CD4-positive, CD25-positive, alpha-beta regulatory T cell (primary cell): ENCODE measurements around the gene PKD1. TPM values are rescaled to one million over a fixed set of nuclear protein-coding genes. Genes with fewer than 3 reads are reported as not detected.

ENCODE experiments used
- ATAC-seq, 2 donors: fragments of 150-1000 bp; cut with Tn5 transposase; one replicate each; pipeline ENCODE4 v1.10.0; 2021; ENCODE audit warnings: low read depth in 2 of 2, moderate number of reproducible peaks in 2 of 2, moderate library complexity in 1 of 2
- DNase-seq, 3 donors: peaks; one replicate each; pipeline versions ENCODE4 v3.0.0 to v3.0.0-alpha.2; 2012 to 2022; ENCODE audit warnings: mixed read lengths in 1 of 3
- H3K27ac ChIP-seq: one replicate; pipeline ENCODE4 v1.7.0; 2013; ENCODE audit warnings: mild to moderate bottlenecking, low read length; ENCODE audit not compliant: insufficient read depth, poor library complexity, severe bottlenecking
- H3K27me3 ChIP-seq: one replicate; pipeline ENCODE4 v1.7.0; 2013; ENCODE audit warnings: low read length; ENCODE audit not compliant: control insufficient read depth, insufficient read depth
- H3K36me3 ChIP-seq: one replicate; pipeline ENCODE4 v1.7.0; 2013; ENCODE audit warnings: mild to moderate bottlenecking, low read length, moderate library complexity; ENCODE audit not compliant: control insufficient read depth, insufficient read depth
- H3K4me1 ChIP-seq: 2 replicates; pipeline ENCODE4 v1.7.0; 2013; ENCODE audit warnings: mild to moderate bottlenecking, low read length; ENCODE audit not compliant: insufficient read depth, control insufficient read depth, poor library complexity, severe bottlenecking
- H3K4me3 ChIP-seq: one replicate; pipeline ENCODE4 v1.7.0; 2013; ENCODE audit warnings: low read depth, mild to moderate bottlenecking, low read length, moderate library complexity
- H3K9me3 ChIP-seq, 2 experiments: 1 replicate in 1 of 2; 2 replicates in 1 of 2; pipeline ENCODE4 v1.7.0; 2013; ENCODE audit warnings: low read length in 2 of 2, mild to moderate bottlenecking in 1 of 2, moderate library complexity in 1 of 2; ENCODE audit not compliant: control insufficient read depth in 2 of 2
- H3K27ac Mint-ChIP-seq, 3 donors: one replicate each; pipeline ENCODE4 v1.8.0; 2020 to 2022; ENCODE audit warnings: mild to moderate bottlenecking in 3 of 3, mixed read lengths in 3 of 3, moderate library complexity in 2 of 3
- H3K27me3 Mint-ChIP-seq: one replicate; pipeline ENCODE4 v1.8.0; 2022; ENCODE audit warnings: mild to moderate bottlenecking, mixed read lengths
- H3K36me3 Mint-ChIP-seq: one replicate; pipeline ENCODE4 v1.8.0; 2020; ENCODE audit warnings: mixed read lengths
- H3K4me1 Mint-ChIP-seq, 4 donors: one replicate each; pipeline ENCODE4 v1.8.0; 2020 to 2022; ENCODE audit warnings: mixed read lengths in 4 of 4, mild to moderate bottlenecking in 1 of 4
- H3K4me3 Mint-ChIP-seq, 4 donors: one replicate each; pipeline ENCODE4 v1.8.0; 2020 to 2022; ENCODE audit warnings: mild to moderate bottlenecking in 4 of 4, mixed read lengths in 4 of 4, moderate library complexity in 3 of 4
- H3K9me3 Mint-ChIP-seq, 7 donors: one replicate each; pipeline ENCODE4 v1.8.0; 2020 to 2022; ENCODE audit warnings: mixed read lengths in 7 of 7, mild to moderate bottlenecking in 3 of 7, moderate library complexity in 2 of 7
- polyA plus RNA-seq, 4 donors: library from polyadenylated mRNA; unstranded; fragments of 300-500 nt; fragmentation: Illumina TruSeq; gene quantifications; one replicate each; pipeline ENCODE4 v1.2.3, GENCODE V29; 2021
- total RNA-seq: library from RNA; stranded (reverse); gene quantifications from one replicate; pipeline ENCODE4 v1.2.3, GENCODE V29; 2022

Gene PKD1
- total and polyA plus RNA-seq, 5 donors from 2014 or later: 1.4 to 86.1 (median 2.8) TPM

- Mint-ChIP-seq H3K4me3 (no peak overlapping the region), H3K27ac (no peak overlapping the region), H3K36me3 (peaks cover 4% of the 10 kb centered on the region), H3K9me3 (no peaks in the 10 kb centered on the region), H3K4me1 (no peaks in the 10 kb centered on the region), H3K27me3 (no peaks in the 10 kb centered on the region)
- Histone ChIP-seq H3K9me3 (no peaks in the 10 kb centered on the region), H3K27ac (no peak overlapping the region), H3K27me3 (no peaks in the 10 kb centered on the region), H3K4me1 (no peaks in the 10 kb centered on the region), H3K4me3 (no peak overlapping the region), H3K36me3 (peaks cover 22% of the 10 kb centered on the region)
- DNase-seq (no peak), ATAC-seq (no peak)
These were observed 51.6 kb downstream of the PKD1 start for GRCh38 chr16:2083876-2084780.

GRCh38 chr16:2083409-2083808, 52.3 kb downstream of the PKD1 start:
- Mint-ChIP-seq H3K4me1 (no peaks in the 10 kb centered on the region), H3K9me3 (no peaks in the 10 kb centered on the region), H3K4me3 (no peak overlapping the region), H3K36me3 (peaks cover 4% of the 10 kb centered on the region), H3K27ac (no peak overlapping the region), H3K27me3 (no peaks in the 10 kb centered on the region)
- no peaks in the 10 kb centered on the region for H3K9me3 ChIP-seq
- H3K4me1 ChIP-seq: no peaks in the 10 kb centered on the region
- H3K36me3 ChIP-seq: peaks cover 17% of the 10 kb centered on the region
- ATAC-seq: no peak
- H3K27ac ChIP-seq: no peak overlapping the region
- H3K4me3 ChIP-seq: no peak overlapping the region
- DNase-seq: no peak
- no peaks in the 10 kb centered on the region for H3K27me3 ChIP-seq

GRCh38 chr16:2082983-2083364, 52.7 kb downstream of the PKD1 start:
- H3K4me1 Mint-ChIP-seq: no peaks in the 10 kb centered on the region
- peaks cover 4% of the 10 kb centered on the region for H3K36me3 Mint-ChIP-seq
- H3K9me3 Mint-ChIP-seq: no peaks in the 10 kb centered on the region
- H3K4me3 Mint-ChIP-seq: no peak overlapping the region
- no peak overlapping the region for H3K27ac ChIP-seq
- no peaks in the 10 kb centered on the region for H3K27me3 ChIP-seq
- ATAC-seq (no peak), DNase-seq (no peak)
- H3K27me3 Mint-ChIP-seq: no peaks in the 10 kb centered on the region
- H3K4me1 ChIP-seq: no peaks in the 10 kb centered on the region
- no peaks in the 10 kb centered on the region for H3K9me3 ChIP-seq
- H3K27ac Mint-ChIP-seq: no peak overlapping the region
- H3K36me3 ChIP-seq: peaks cover 17% of the 10 kb centered on the region
- no peak overlapping the region for H3K4me3 ChIP-seq

DNA sequence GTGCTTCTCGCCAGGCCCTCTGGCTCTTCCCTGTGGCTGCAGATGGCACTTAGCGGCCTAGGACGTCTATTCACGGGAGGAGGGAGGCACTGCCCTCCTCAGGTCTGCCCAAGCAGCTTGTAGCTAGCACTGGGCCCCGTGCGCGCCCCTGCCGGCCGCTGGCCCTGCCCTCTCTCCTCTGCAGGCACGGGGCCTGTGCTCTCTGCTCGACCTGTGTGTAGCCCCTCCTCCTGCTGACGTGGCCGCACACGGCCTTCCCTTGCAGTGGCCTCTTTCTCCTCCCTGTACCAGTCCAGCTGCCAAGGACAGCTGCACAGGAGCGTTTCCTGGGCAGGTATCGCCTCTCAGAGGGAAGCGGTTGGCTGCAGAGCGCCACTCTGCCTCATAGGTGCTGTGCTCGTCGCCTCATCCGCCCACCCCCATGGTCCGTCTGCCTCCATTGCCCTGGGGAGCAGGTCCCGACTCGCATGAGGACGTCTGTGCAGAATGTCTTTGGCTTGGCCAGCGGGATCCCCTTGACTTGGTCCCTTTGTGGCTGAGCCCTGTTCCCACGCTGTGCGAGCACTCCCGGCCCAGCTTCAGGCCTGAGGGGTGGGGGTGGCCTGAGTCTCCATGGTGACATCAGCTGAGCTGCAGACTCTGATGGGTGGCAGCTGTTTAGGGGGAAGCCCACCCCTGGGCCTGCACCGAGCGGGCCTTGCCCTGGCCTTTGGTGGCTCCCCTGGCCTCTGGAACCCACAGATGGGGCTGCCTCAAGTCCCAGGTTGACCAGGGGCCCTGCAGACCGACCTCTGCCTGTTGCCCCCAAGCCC, 53.3 kb downstream of the PKD1 start:
- Mint-ChIP-seq H3K9me3 (no peaks in the 10 kb centered on the region), H3K27me3 (no peaks in the 10 kb centered on the region), H3K4me1 (no peaks in the 10 kb centered on the region), H3K4me3 (no peak overlapping the region), H3K27ac (no peak overlapping the region), H3K36me3 (peaks cover 4% of the 10 kb centered on the region)
- Histone ChIP-seq H3K9me3 (no peaks in the 10 kb centered on the region), H3K36me3 (peaks cover 17% of the 10 kb centered on the region), H3K27me3 (no peaks in the 10 kb centered on the region), H3K4me3 (no peak overlapping the region), H3K27ac (no peak overlapping the region), H3K4me1 (no peaks in the 10 kb centered on the region)
- DNase-seq (no peak), ATAC-seq (no peak)

DNA sequence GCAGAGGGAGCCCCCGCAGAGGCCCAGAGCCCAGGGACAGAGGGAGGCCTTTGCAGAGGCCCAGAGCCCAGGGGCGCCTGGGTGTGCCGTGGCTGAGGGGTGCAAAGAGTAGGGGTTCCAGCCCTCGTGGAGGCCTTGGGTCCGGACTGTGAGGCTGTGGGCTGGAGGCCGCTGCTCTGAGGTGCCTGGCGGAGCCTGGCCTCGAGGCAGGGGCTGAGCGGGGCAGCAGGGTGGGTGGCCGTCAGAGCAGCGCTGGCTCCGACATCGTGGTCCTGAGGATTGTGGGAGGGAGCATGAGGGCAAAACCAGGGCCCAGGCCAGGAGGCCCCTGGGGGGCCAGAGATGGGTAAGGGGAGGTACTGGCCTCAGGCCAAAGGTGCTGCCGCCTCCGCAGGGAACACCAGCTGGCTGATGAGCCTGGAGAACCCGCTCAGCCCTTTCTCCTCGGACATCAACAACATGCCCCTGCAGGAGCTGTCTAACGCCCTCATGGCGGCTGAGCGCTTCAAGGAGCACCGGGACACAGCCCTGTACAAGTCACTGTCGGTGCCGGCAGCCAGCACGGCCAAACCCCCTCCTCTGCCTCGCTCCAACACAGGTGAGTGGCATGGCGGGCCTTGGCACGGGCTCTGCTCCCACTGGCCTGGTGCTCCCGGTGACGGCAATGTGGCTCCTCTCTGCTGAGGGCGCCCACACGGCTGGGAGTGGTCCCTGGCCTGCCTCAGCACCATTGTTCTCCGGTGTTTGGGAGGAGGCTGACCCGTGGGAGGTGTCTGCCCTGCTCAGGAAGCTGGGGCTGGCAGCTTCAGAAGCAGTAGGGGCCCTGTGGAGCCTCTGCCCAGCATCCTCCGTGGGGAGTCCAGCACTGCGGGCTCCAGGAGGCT, 54.3 kb downstream of the PKD1 start:
- no peaks in the 10 kb centered on the region for H3K4me1 Mint-ChIP-seq
- no peak overlapping the region for H3K27ac ChIP-seq
- no peak overlapping the region for H3K4me3 Mint-ChIP-seq
- peaks cover 14% of the 10 kb centered on the region for H3K36me3 ChIP-seq
- H3K27ac Mint-ChIP-seq: no peak overlapping the region
- peaks cover 4% of the 10 kb centered on the region for H3K36me3 Mint-ChIP-seq
- ATAC-seq: no peak
- DNase-seq: no peak
- H3K9me3 ChIP-seq: no peaks in the 10 kb centered on the region
- no peaks in the 10 kb centered on the region for H3K9me3 Mint-ChIP-seq
- no peaks in the 10 kb centered on the region for H3K4me1 ChIP-seq
- no peak overlapping the region for H3K4me3 ChIP-seq
- no peaks in the 10 kb centered on the region for H3K27me3 ChIP-seq
- no peaks in the 10 kb centered on the region for H3K27me3 Mint-ChIP-seq

GRCh38 chr16:2079991-2080390, 55.7 kb downstream of the PKD1 start:
- H3K4me1 ChIP-seq: no peaks in the 10 kb centered on the region
- DNase-seq: no peak
- Mint-ChIP-seq H3K27ac (no peak overlapping the region), H3K4me1 (no peaks in the 10 kb centered on the region), H3K9me3 (peaks cover 0 to 2% (median 0%) of the 10 kb centered on the region in 7 donors), H3K36me3 (peaks cover 4% of the 10 kb centered on the region), H3K4me3 (no peak overlapping the region), H3K27me3 (no peaks in the 10 kb centered on the region)
- no peak overlapping the region for H3K27ac ChIP-seq
- H3K9me3 ChIP-seq: no peaks in the 10 kb centered on the region
- H3K4me3 ChIP-seq: no peak overlapping the region
- H3K36me3 ChIP-seq: peaks cover 15% of the 10 kb centered on the region
- no peak for ATAC-seq
- H3K27me3 ChIP-seq: no peaks in the 10 kb centered on the region

DNA sequence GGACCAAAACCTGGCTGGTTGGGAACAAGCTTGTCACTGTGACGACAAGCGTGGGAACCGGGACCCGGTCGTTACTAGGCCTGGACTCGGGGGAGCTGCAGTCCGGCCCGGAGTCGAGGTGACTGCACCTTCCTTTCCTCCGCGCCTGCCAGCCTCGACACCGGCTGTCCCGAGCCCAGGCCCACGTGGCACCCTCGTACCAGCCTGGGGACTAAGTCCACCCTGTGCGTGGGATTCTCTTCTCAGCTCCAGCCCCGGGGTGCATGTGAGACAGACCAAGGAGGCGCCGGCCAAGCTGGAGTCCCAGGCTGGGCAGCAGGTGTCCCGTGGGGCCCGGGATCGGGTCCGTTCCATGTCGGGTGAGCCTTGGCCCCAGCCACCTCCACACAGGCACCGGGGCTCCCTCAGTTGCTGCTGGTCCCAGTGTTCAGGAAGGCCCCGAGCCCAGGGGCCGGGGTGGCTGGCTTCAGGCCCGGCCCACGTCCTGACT, 56.3 kb downstream of the PKD1 start:
- ATAC-seq: no peak
- H3K36me3 Mint-ChIP-seq: peaks cover 4% of the 10 kb centered on the region
- no peak overlapping the region for H3K27ac Mint-ChIP-seq
- H3K4me3 ChIP-seq: no peak overlapping the region
- H3K27me3 ChIP-seq: no peaks in the 10 kb centered on the region
- H3K36me3 ChIP-seq: peaks cover 13% of the 10 kb centered on the region
- H3K9me3 Mint-ChIP-seq: peaks cover 0 to 2% (median 0%) of the 10 kb centered on the region in 7 donors
- no peak for DNase-seq
- H3K27me3 Mint-ChIP-seq: no peaks in the 10 kb centered on the region
- no peaks in the 10 kb centered on the region for H3K4me1 ChIP-seq
- no peaks in the 10 kb centered on the region for H3K9me3 ChIP-seq
- no peaks in the 10 kb centered on the region for H3K4me1 Mint-ChIP-seq
- no peak overlapping the region for H3K4me3 Mint-ChIP-seq
- no peak overlapping the region for H3K27ac ChIP-seq
